ENCODE results near the gene TULP3. TPM values are rescaled to one million over a fixed set of nuclear protein-coding genes. Genes with fewer than 3 reads are reported as not detected.

Gene TULP3
- total RNA-seq, 4 donors from 2014 or later: 34.3 to 41.6 (median 37.6) TPM

DNA sequence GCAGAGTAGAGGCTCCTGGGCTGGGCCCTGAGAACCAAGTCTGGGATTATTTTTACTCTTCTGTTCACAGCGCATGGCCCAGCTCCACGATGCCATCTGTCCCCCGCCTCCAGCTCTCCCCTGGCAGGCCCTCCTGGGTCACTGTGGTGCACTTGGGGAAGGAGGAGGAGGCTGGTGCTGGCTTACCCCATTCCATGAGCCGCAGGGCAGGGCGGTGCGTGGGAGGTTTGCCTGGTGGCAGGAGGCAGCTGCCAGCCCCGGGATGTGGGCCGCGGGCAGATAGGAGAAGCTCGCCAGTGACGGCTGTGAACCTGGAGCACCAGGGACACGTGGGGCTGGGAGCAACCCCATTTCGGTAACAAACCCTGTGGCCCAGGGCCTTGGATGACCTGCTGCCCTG is 91.7 kb downstream of the TULP3 start:
- WGBS, 2 donors: 85 to 94% methylated on average over 9 to 13 of the region's 13 CpGs
- H3K4me3 ChIP-seq: no peak overlapping the region
- DNase-seq (ENCODE audit: low spot score in 2 of 2): no peak
- TF ChIP-seq, protein P1, sequence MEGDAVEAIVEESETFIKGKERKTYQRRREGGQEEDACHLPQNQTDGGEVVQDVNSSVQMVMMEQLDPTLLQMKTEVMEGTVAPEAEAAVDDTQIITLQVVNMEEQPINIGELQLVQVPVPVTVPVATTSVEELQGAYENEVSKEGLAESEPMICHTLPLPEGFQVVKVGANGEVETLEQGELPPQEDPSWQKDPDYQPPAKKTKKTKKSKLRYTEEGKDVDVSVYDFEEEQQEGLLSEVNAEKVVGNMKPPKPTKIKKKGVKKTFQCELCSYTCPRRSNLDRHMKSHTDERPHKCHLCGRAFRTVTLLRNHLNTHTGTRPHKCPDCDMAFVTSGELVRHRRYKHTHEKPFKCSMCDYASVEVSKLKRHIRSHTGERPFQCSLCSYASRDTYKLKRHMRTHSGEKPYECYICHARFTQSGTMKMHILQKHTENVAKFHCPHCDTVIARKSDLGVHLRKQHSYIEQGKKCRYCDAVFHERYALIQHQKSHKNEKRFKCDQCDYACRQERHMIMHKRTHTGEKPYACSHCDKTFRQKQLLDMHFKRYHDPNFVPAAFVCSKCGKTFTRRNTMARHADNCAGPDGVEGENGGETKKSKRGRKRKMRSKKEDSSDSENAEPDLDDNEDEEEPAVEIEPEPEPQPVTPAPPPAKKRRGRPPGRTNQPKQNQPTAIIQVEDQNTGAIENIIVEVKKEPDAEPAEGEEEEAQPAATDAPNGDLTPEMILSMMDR (IDR thresholded peaks at IDR 0.05): no peak
- TF ChIP-seq POLR2A (IDR thresholded peaks at IDR 0.05): no peak
- TF ChIP-seq EP300 (IDR thresholded peaks at IDR 0.05): no peak
- no peak overlapping the region for H3K27ac ChIP-seq
- no peaks in the 10 kb centered on the region for H3K4me1 ChIP-seq
- no peaks in the 10 kb centered on the region for H3K36me3 ChIP-seq
- no peaks in the 10 kb centered on the region for H3K9me3 ChIP-seq
- no peaks in the 10 kb centered on the region for H3K27me3 ChIP-seq

DNA sequence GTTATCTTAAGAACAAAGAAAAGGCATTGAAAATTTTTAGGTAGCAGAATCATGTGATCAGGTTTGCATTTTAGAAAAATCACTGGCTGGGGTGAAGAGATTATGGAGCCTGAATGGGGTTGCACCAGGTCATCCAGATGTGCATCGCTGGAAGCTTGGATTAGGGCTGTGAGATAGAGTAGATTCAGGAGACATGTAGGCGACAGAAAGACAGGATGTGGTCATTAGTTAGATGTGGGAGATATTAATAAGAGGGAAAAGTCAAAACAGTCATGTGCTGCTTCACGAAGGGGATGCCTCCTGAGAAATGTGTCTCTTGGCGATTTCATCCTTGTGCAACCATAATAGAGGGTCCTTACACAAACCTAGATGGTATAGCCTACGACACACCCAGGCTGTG is 93.6 kb downstream of the TULP3 start:
- H3K4me3 ChIP-seq: no peak overlapping the region
- H3K36me3 ChIP-seq: peaks cover 0 to 3% (median 0%) of the 10 kb centered on the region in 3 donors

DNA sequence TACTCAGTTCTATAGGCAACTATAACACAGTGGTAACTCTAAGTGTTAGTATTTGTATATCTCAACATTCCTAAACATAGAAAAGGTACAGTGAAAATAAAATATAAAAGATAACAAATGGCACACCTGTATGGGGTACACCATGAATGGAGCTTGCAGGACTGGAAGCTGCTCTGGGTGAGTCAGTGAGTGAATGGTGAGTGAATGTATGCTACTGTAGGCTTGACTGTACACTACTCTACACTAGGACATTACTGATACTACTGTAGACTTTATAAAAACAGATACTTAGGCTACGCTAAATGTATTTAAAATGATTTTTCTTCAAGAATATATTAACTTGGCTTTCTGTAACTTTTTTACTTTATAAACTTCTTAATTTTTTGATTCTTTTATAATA is 94.0 kb downstream of the TULP3 start:
- Histone ChIP-seq H3K9me3 (peaks cover 0 to 8% (median 0%) of the 10 kb centered on the region in 4 donors), H3K27me3 (no peaks in the 10 kb centered on the region), H3K27ac (no peak overlapping the region), H3K36me3 (peaks cover 0 to 7% (median 0%) of the 10 kb centered on the region in 3 donors), H3K4me3 (no peak overlapping the region), H3K4me1 (no peaks in the 10 kb centered on the region)
- DNase-seq (ENCODE audit: low spot score in 2 of 2): no peak
- TF ChIP-seq EP300 (IDR thresholded peaks at IDR 0.05): no peak
- TF ChIP-seq POLR2A (IDR thresholded peaks at IDR 0.05): no peak
- TF ChIP-seq, protein P1 (IDR thresholded peaks at IDR 0.05): no peak
- 96 to 97% methylated on average over 1 of the region's 1 CpG for WGBS, 2 donors

More for the DNA sequence above, 93.6 kb downstream of the TULP3 start:
- TF ChIP-seq, protein P1 (IDR thresholded peaks at IDR 0.05): no peak
- TF ChIP-seq EP300 (IDR thresholded peaks at IDR 0.05): no peak
- no peak for TF ChIP-seq POLR2A (IDR thresholded peaks at IDR 0.05)
- WGBS, 2 donors: 68 to 72% methylated on average over 5 of the region's 5 CpGs
- H3K9me3 ChIP-seq: peaks cover 0 to 4% (median 0%) of the 10 kb centered on the region in 4 donors
- no peaks in the 10 kb centered on the region for H3K27me3 ChIP-seq
- no peak for DNase-seq (ENCODE audit: low spot score in 2 of 2)
- H3K4me1 ChIP-seq: no peaks in the 10 kb centered on the region
- no peak overlapping the region for H3K27ac ChIP-seq

DNA sequence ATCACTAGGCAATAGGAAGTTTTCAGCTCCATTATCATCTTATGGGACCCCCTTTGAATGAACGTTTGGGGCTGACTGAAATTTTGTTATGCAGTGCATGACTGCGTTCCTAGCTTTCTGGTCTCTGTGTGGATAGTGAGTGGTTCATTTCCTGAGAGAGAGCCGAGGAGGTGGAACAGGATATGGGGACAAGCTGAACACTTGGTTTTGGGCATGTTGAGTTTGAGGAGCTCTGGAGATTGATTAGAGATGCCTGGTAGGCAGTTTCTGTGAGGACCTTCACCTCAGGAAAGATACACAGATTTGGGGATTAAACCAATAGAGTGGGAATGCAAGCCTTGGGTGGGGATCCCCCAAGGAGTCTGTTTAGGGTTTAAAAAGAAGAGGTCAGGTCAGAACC is 96.2 kb downstream of the TULP3 start:
- WGBS, 2 donors: 71 to 90% methylated on average over 3 of the region's 3 CpGs
- no peak for DNase-seq (ENCODE audit: low spot score in 2 of 2)
- H3K27ac ChIP-seq: no peak overlapping the region
- H3K36me3 ChIP-seq: peaks cover 0 to 7% (median 0%) of the 10 kb centered on the region in 3 donors
- H3K4me1 ChIP-seq: no peaks in the 10 kb centered on the region
- TF ChIP-seq POLR2A (IDR thresholded peaks at IDR 0.05) (no peak), EP300 (IDR thresholded peaks at IDR 0.05) (no peak)
- TF ChIP-seq, protein P1 (IDR thresholded peaks at IDR 0.05): no peak
- no peak overlapping the region for H3K4me3 ChIP-seq
- H3K27me3 ChIP-seq: no peaks in the 10 kb centered on the region
- peaks cover 0 to 12% (median 0%) of the 10 kb centered on the region in 4 donors for H3K9me3 ChIP-seq

DNA sequence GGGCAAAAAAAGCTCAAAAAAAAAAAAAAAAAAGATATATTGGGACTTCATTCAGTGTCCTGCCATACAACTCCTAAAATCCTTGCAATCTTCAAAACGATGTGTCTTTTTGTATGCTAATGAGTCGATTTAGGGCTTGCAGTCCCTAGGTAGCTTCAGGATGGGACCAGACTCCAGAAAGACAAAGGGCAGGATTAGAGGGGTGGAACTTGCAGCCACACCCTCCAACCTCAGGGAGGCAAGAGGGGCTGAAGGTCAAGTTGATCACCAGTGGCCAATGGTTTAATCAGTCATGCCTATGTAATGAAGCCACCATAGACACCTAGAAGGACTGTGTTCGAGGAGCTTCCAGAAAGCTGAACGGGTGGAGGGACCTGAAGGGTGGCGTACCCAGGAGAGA is 97.8 kb downstream of the TULP3 start:
- 88 to 91% methylated on average over 5 of the region's 5 CpGs for WGBS, 2 donors
- Histone ChIP-seq H3K9me3 (peaks cover 0 to 12% (median 0%) of the 10 kb centered on the region in 4 donors), H3K27me3 (no peaks in the 10 kb centered on the region), H3K27ac (no peak overlapping the region), H3K4me3 (no peak overlapping the region), H3K4me1 (no peaks in the 10 kb centered on the region), H3K36me3 (peaks cover 0 to 7% (median 0%) of the 10 kb centered on the region in 3 donors)
- TF ChIP-seq, protein P1 (IDR thresholded peaks at IDR 0.05): no peak
- TF ChIP-seq POLR2A (IDR thresholded peaks at IDR 0.05) (no peak), EP300 (IDR thresholded peaks at IDR 0.05) (no peak)
- no peak for DNase-seq (ENCODE audit: low spot score in 2 of 2)

Small RNA genes lying within 50 kb of the gene (small RNA-seq; reads per million reads assigned to genes)
- gene RNU6-1315P: not detected

Other genes starting within 250 kb of the TULP3 start
- gene FKBP4, start 95.9 kb upstream of the TULP3 start, total RNA-seq: 10 to 100 TPM; 29.1 to 51.0 (median 38.8) TPM
- gene ITFG2, start 78.2 kb upstream of the TULP3 start, total RNA-seq: 10 to 100 TPM; 34.5 to 45.0 (median 36.9) TPM
- gene NRIP2, start 55.9 kb upstream of the TULP3 start, total RNA-seq: 10 to 100 TPM in 3 of 4 donors, 1 to 10 TPM in 1; 6.6 to 33.1 (median 28.8) TPM
- not detected for gene TEX52, start 33.9 kb upstream of the TULP3 start, total RNA-seq
- gene FOXM1, start 13.7 kb upstream of the TULP3 start, total RNA-seq: 1 to 10 TPM in 2 of 4 donors, under 1 TPM in 2; 0.21 to 1.2 (median 0.84) TPM
- gene RHNO1, start 13.7 kb upstream of the TULP3 start, total RNA-seq: 10 to 100 TPM in 1 of 4 donors, 1 to 10 TPM in 3; 5.4 to 13.8 (median 7.4) TPM
- gene TEAD4, start 68.5 kb downstream of the TULP3 start, total RNA-seq: 10 to 100 TPM; 17.2 to 34.2 (median 23.5) TPM
- 10 to 100 TPM; 15.7 to 32.6 (median 26.2) TPM for gene TSPAN9, start 186.5 kb downstream of the TULP3 start, total RNA-seq